GM19193 (cell line): ENCODE measurements around the gene ADM2.
A peak's percentile ranks its signal among the peaks of the same experiment; 100 is the strongest.

Experiments
- POLR2A ChIP-seq: IDR thresholded peaks from 4 replicates; pipeline ENCODE4 v1.6.1; 2011; ENCODE audit not compliant: insufficient read depth, insufficient read length; ENCODE audit errors: extremely low read depth

ADM2 gene

GRCh38 chr22:50441428-50441993 lies 39.8 kb upstream of the ADM2 start:
- peak; percentile 21 for TF ChIP-seq POLR2A

- no peak for TF ChIP-seq POLR2A
These were observed 38.1 kb upstream of the ADM2 start for GRCh38 chr22:50443197-50443596.

- peak; percentile 16 for TF ChIP-seq POLR2A
These were observed 37.3 kb upstream of the ADM2 start for GRCh38 chr22:50443801-50444625.

- TF ChIP-seq POLR2A: no peak
These were observed 36.7 kb upstream of the ADM2 start for GRCh38 chr22:50444663-50445062.

- no peak for TF ChIP-seq POLR2A
These were observed 36.1 kb upstream of the ADM2 start for GRCh38 chr22:50445071-50445879.

GRCh38 chr22:50445880-50446707 lies 35.2 kb upstream of the ADM2 start:
- TF ChIP-seq POLR2A: no peak

GRCh38 chr22:50446708-50447575 lies 34.4 kb upstream of the ADM2 start:
- TF ChIP-seq POLR2A: no peak

- no peak for TF ChIP-seq POLR2A
These were observed 33.5 kb upstream of the ADM2 start for GRCh38 chr22:50447576-50448551.

- TF ChIP-seq POLR2A: no peak
These were observed 28.7 kb upstream of the ADM2 start for GRCh38 chr22:50452649-50453048.

GRCh38 chr22:50454556-50455075 lies 26.7 kb upstream of the ADM2 start:
- no peak for TF ChIP-seq POLR2A

- no peak for TF ChIP-seq POLR2A
These were observed 26.1 kb upstream of the ADM2 start for GRCh38 chr22:50455201-50455600.

- TF ChIP-seq POLR2A: no peak
These were observed 25.3 kb upstream of the ADM2 start for GRCh38 chr22:50456026-50456425.
